ENCODE results near the gene AP2B1. TPM values are rescaled to one million over a fixed set of nuclear protein-coding genes. Genes with fewer than 3 reads are reported as not detected.
A peak's percentile ranks its signal among the peaks of the same experiment; 100 is the strongest.

Gene AP2B1
- total RNA-seq, 4 donors from 2014 or later = 35.6 to 217 (median 39.7) TPM

GRCh38 chr17:35725058-35725457 is 137.9 kb downstream of the AP2B1 start:
- WGBS, 2 donors = 91 to 94% methylated on average over 4 of the region's 4 CpGs
- no peak overlapping the region for H3K4me3 ChIP-seq (ENCODE audit: low read depth, poor library complexity, severe bottlenecking)
- peak in 1 of 2 donors; percentile 45 for DNase-seq (ENCODE audit: low spot score in 2 of 2)
- TF ChIP-seq CTCF (IDR thresholded peaks at IDR 0.05) (no peak), POLR2A (IDR thresholded peaks at IDR 0.05) (no peak)
- intact Hi-C loops (cut with DNase I; ENCODE audit: low total_unique reads) = no loop called here

- no peak overlapping the region for H3K4me3 ChIP-seq (ENCODE audit: low read depth, poor library complexity, severe bottlenecking)
- intact Hi-C loops (cut with DNase I; ENCODE audit: low total_unique reads) = no loop called here
- TF ChIP-seq POLR2A (IDR thresholded peaks at IDR 0.05) = no peak
- TF ChIP-seq CTCF (IDR thresholded peaks at IDR 0.05) = no peak
- DNase-seq (ENCODE audit: low spot score in 2 of 2) = peak in 1 of 2 donors; percentile 34
- WGBS, 2 donors = 88 to 90% methylated on average over 2 of the region's 2 CpGs
Measured at GRCh38 chr17:35725802-35726126, 138.6 kb downstream of the AP2B1 start.

- intact Hi-C loops (cut with DNase I; ENCODE audit: low total_unique reads) = no loop called here
- TF ChIP-seq POLR2A (IDR thresholded peaks at IDR 0.05) = no peak
- TF ChIP-seq CTCF (IDR thresholded peaks at IDR 0.05) = no peak
- peak in 1 of 2 donors; percentile 88 for DNase-seq (ENCODE audit: low spot score in 2 of 2)
- WGBS, 2 donors = 50 to 53% methylated on average over 6 of the region's 6 CpGs
- H3K4me3 ChIP-seq (ENCODE audit: low read depth, poor library complexity, severe bottlenecking) = no peak overlapping the region
Measured at GRCh38 chr17:35726127-35726952, 139.2 kb downstream of the AP2B1 start.

- WGBS, 2 donors = 81% methylated on average over 5 of the region's 5 CpGs
- intact Hi-C loops (cut with DNase I; ENCODE audit: low total_unique reads) = no loop called here
- no peak overlapping the region for H3K4me3 ChIP-seq (ENCODE audit: low read depth, poor library complexity, severe bottlenecking)
- TF ChIP-seq POLR2A (IDR thresholded peaks at IDR 0.05) (no peak), CTCF (IDR thresholded peaks at IDR 0.05) (no peak)
- no peak for DNase-seq (ENCODE audit: low spot score in 2 of 2)
Measured at GRCh38 chr17:35726953-35727460, 139.9 kb downstream of the AP2B1 start.

- no peak for TF ChIP-seq CTCF (IDR thresholded peaks at IDR 0.05)
- TF ChIP-seq POLR2A (IDR thresholded peaks at IDR 0.05) = no peak
- no peak for DNase-seq (ENCODE audit: low spot score in 2 of 2)
- no peak overlapping the region for H3K4me3 ChIP-seq (ENCODE audit: low read depth, poor library complexity, severe bottlenecking)
- WGBS, 2 donors = 88 to 92% methylated on average over 5 of the region's 5 CpGs
- intact Hi-C loops (cut with DNase I; ENCODE audit: low total_unique reads) = no loop called here
Measured at GRCh38 chr17:35727635-35728034, 140.5 kb downstream of the AP2B1 start.

Measured in lower leg skin (tissue), 4 donors.